ENCODE data around the gene CCDC174.

Gene CCDC174

GRCh38 chr3:14657579-14657978, 6.0 kb downstream of the CCDC174 start:
- no peak for DNase-seq

GRCh38 chr3:14658978-14659377, 7.4 kb downstream of the CCDC174 start:
- no peak for DNase-seq

- DNase-seq, result no peak
Observed at GRCh38 chr3:14660942-14661341, 9.4 kb downstream of the CCDC174 start.

- no peak for DNase-seq
Observed at GRCh38 chr3:14663396-14664135, 12.0 kb downstream of the CCDC174 start.

- no peak for DNase-seq
Observed at GRCh38 chr3:14664170-14664569, 12.6 kb downstream of the CCDC174 start.

- no peak for DNase-seq
Observed at GRCh38 chr3:14672588-14672987, 21.0 kb downstream of the CCDC174 start.

GRCh38 chr3:14674841-14675240, 23.3 kb downstream of the CCDC174 start, which contains the start of gene C3orf20:
C3orf20 (plus strand) TSS chr3:14675141; CDS start chr3:14682714, 7,573 bp downstream.
- DNase-seq, result no peak

GRCh38 chr3:14676881-14677280, 25.3 kb downstream of the CCDC174 start:
- DNase-seq, result no peak

GRCh38 chr3:14678015-14678503, 26.5 kb downstream of the CCDC174 start:
- DNase-seq, result no peak

GRCh38 chr3:14680115-14680514, 28.6 kb downstream of the CCDC174 start:
- DNase-seq, result no peak

GRCh38 chr3:14680716-14681115, 29.2 kb downstream of the CCDC174 start:
- no peak for DNase-seq

- DNase-seq, result no peak
Observed at GRCh38 chr3:14684447-14684846, 32.9 kb downstream of the CCDC174 start.

- no peak for DNase-seq
Observed at GRCh38 chr3:14685179-14685578, 33.6 kb downstream of the CCDC174 start.

GRCh38 chr3:14687360-14687759, 35.8 kb downstream of the CCDC174 start:
- no peak for DNase-seq

GRCh38 chr3:14688525-14688924, 37.0 kb downstream of the CCDC174 start:
- no peak for DNase-seq

GRCh38 chr3:14689247-14689980, 37.9 kb downstream of the CCDC174 start:
- no peak for DNase-seq

- DNase-seq, result no peak
Observed at GRCh38 chr3:14691239-14691638, 39.7 kb downstream of the CCDC174 start.

- DNase-seq, result no peak
Observed at GRCh38 chr3:14691719-14692118, 40.2 kb downstream of the CCDC174 start.

- no peak for DNase-seq
Observed at GRCh38 chr3:14698601-14699244, 47.2 kb downstream of the CCDC174 start.

- no peak for DNase-seq
Observed at GRCh38 chr3:14699643-14700042, 48.1 kb downstream of the CCDC174 start.

GRCh38 chr3:14700891-14701290, 49.3 kb downstream of the CCDC174 start:
- DNase-seq, result no peak

GRCh38 chr3:14701676-14702075, 50.1 kb downstream of the CCDC174 start:
- DNase-seq, result no peak

- no peak for DNase-seq
Observed at GRCh38 chr3:14703128-14703750, 51.7 kb downstream of the CCDC174 start.
